ENCODE measurements around the gene MAPKAPK5.
"Not testable (repeated sequence)": the region's sequence is repeated elsewhere in the genome, so short reads cannot be mapped to it uniquely, and the experiment has no call there.

DNA sequence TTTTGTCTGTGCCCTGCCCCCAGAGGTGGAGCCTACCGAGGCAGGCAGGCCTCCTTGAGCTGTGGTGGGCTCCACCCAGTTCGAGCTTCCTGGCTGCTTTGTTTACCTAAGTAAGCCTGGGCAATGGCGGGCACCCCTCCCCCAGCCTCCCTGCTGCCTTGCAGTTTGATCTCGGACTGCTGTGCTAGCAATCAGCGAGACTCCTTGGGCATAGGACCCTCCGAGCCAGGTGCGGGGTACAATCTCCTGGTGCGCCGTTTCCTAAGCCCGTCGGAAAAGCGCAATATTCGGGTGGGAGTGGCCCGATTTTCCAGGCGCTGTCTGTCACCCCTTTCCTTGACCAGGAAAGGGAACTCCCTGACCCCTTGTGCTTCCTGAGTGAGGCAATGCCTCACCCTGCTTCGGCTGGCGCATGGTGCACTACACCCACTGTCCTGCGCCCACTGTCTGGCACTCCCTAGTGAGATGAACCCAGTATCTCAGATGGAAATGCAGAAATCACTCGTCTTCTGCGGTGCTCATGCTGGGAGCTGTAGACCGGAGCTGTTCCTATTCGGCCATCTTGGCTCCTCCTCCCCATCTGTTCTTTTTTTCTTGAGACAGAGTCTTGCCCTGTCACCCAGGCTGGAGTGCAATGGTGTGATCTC, 7.2 kb upstream of the MAPKAPK5 start:
- TF ChIP-seq, protein P1, sequence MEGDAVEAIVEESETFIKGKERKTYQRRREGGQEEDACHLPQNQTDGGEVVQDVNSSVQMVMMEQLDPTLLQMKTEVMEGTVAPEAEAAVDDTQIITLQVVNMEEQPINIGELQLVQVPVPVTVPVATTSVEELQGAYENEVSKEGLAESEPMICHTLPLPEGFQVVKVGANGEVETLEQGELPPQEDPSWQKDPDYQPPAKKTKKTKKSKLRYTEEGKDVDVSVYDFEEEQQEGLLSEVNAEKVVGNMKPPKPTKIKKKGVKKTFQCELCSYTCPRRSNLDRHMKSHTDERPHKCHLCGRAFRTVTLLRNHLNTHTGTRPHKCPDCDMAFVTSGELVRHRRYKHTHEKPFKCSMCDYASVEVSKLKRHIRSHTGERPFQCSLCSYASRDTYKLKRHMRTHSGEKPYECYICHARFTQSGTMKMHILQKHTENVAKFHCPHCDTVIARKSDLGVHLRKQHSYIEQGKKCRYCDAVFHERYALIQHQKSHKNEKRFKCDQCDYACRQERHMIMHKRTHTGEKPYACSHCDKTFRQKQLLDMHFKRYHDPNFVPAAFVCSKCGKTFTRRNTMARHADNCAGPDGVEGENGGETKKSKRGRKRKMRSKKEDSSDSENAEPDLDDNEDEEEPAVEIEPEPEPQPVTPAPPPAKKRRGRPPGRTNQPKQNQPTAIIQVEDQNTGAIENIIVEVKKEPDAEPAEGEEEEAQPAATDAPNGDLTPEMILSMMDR (conservative IDR thresholded peaks at IDR 0.05; ENCODE audit: low read depth in 2 of 2): not testable (repeated sequence)
- not testable (repeated sequence) for TF ChIP-seq ZNF114 (CRISPR knock-in tag; IDR thresholded peaks at IDR 0.05); CREB1 (CRISPR knock-in tag; IDR thresholded peaks at IDR 0.05; ENCODE audit: low read depth); EZH2 (IDR thresholded peaks at IDR 0.05; ENCODE audit: low read depth, unreplicated experiment); JUNB (IDR thresholded peaks at IDR 0.05; ENCODE audit: unreplicated experiment); EZH2phosphoT487 (IDR thresholded peaks at IDR 0.05; ENCODE audit: unreplicated experiment); POLR2AphosphoS5 (IDR thresholded peaks at IDR 0.05; ENCODE audit: low read depth); STAT1 (IDR thresholded peaks at IDR 0.05; ENCODE audit: unreplicated experiment)
- TF ChIP-seq, protein P2, sequence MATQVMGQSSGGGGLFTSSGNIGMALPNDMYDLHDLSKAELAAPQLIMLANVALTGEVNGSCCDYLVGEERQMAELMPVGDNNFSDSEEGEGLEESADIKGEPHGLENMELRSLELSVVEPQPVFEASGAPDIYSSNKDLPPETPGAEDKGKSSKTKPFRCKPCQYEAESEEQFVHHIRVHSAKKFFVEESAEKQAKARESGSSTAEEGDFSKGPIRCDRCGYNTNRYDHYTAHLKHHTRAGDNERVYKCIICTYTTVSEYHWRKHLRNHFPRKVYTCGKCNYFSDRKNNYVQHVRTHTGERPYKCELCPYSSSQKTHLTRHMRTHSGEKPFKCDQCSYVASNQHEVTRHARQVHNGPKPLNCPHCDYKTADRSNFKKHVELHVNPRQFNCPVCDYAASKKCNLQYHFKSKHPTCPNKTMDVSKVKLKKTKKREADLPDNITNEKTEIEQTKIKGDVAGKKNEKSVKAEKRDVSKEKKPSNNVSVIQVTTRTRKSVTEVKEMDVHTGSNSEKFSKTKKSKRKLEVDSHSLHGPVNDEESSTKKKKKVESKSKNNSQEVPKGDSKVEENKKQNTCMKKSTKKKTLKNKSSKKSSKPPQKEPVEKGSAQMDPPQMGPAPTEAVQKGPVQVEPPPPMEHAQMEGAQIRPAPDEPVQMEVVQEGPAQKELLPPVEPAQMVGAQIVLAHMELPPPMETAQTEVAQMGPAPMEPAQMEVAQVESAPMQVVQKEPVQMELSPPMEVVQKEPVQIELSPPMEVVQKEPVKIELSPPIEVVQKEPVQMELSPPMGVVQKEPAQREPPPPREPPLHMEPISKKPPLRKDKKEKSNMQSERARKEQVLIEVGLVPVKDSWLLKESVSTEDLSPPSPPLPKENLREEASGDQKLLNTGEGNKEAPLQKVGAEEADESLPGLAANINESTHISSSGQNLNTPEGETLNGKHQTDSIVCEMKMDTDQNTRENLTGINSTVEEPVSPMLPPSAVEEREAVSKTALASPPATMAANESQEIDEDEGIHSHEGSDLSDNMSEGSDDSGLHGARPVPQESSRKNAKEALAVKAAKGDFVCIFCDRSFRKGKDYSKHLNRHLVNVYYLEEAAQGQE (IDR thresholded peaks at IDR 0.05; ENCODE audit: unreplicated experiment): not testable (repeated sequence)
- TF ChIP-seq, protein P3, sequence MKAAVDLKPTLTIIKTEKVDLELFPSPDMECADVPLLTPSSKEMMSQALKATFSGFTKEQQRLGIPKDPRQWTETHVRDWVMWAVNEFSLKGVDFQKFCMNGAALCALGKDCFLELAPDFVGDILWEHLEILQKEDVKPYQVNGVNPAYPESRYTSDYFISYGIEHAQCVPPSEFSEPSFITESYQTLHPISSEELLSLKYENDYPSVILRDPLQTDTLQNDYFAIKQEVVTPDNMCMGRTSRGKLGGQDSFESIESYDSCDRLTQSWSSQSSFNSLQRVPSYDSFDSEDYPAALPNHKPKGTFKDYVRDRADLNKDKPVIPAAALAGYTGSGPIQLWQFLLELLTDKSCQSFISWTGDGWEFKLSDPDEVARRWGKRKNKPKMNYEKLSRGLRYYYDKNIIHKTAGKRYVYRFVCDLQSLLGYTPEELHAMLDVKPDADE (IDR thresholded peaks at IDR 0.05): not testable (repeated sequence)
